HG03520 (cell line): ENCODE measurements around the gene BNIP3.
"Not testable (repeated sequence)": the region's sequence is repeated elsewhere in the genome, so short reads cannot be mapped to it uniquely, and the experiment has no call there.

Experiments
- ATAC-seq: cut with Tn5 transposase; IDR thresholded peaks from one replicate; pipeline ENCODE4 v1.9.1; 2021; ENCODE audit warnings: mild to moderate bottlenecking, moderate library complexity; ENCODE audit not compliant: unreplicated experiment

Gene BNIP3

DNA sequence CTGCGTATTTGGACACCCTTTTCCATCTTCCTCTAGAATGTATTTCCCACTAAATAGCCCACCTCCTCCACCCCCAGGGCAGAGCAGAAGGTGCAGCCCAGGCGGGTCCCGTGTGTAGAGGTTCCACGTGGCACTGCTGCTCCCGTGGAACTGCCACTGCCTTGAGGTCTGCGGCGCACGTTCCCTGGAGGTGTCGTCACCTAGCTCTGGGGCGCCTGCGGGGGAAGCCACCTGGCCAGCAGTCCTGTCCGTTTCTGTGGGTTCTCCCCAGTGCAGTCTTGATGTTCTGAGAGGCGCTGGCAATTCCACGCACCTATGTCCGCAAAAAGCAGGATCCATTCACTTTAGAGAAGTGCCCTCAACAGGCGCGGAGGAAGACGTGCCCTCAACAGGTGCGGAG lies 21.9 kb downstream of the BNIP3 start:
- no peak for ATAC-seq

GRCh38 chr10:131955591-131956340 lies 26.0 kb downstream of the BNIP3 start:
- no peak for ATAC-seq

GRCh38 chr10:131954356-131954965 lies 27.3 kb downstream of the BNIP3 start:
- ATAC-seq = no peak

- ATAC-seq = not testable (repeated sequence)
Observed at GRCh38 chr10:131949908-131950307, 31.8 kb downstream of the BNIP3 start.

GRCh38 chr10:131949041-131949862 lies 32.5 kb downstream of the BNIP3 start:
- no peak for ATAC-seq

GRCh38 chr10:131948501-131948900 lies 33.2 kb downstream of the BNIP3 start:
- ATAC-seq = no peak

- no peak for ATAC-seq
Observed at GRCh38 chr10:131947631-131948347, 33.9 kb downstream of the BNIP3 start.

GRCh38 chr10:131946880-131947279 lies 34.8 kb downstream of the BNIP3 start:
- no peak for ATAC-seq

- ATAC-seq = no peak
Observed at GRCh38 chr10:131946321-131946751, 35.4 kb downstream of the BNIP3 start.

DNA sequence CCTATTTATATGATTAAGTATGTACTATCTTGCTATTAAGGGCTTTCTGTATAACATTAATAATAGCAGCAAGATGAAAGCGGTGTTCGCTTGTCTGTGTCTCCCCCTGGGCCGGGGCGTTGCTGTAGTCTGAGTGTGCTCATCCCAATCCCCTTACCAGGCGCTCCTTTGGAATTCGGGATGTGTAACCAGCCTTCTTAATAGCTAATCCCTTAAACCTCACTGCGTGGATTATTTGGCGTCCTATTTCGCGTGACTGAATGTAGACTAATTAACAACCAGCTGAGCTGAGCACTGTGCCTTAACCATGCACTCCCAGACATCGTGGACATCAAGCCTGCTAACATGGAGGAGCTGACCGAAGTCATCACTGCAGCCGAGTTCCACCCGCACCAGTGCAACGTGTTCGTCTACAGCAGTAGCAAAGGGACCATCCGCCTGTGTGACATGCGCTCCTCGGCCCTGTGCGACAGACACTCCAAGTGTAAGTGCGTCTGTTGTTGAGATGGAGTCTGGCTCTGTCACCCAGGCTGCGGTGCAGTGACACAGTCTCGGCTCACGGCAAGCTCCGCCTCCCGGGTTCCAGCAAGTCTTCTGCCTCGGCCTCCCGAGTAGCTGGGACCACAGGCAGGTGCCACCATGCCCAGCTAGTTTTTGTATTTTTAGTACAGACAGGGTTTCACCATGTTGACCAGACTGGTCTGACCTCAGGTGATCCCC lies 36.6 kb downstream of the BNIP3 start:
- no peak for ATAC-seq

DNA sequence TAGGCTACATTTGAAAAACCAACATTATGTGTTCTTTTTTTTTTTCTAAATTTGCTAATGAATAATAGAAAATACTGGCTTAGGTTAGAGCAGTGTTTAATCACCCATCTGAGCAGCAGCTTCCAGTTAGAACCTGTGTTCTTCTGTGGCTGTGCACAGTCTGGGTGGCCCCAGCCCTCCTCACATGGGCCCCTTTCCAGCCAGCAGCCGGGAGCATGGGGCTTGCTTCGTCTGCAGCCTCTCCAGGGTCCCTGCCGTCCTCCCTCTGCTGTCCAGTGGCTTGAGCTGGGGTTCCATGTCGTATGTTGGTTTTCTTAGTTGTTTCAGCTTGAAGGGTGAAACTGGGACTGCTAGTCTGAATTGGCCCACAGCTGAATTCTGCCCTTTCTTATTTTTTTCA lies 37.3 kb downstream of the BNIP3 start:
- ATAC-seq = no peak

- no peak for ATAC-seq
Observed at GRCh38 chr10:131943021-131943814, 38.5 kb downstream of the BNIP3 start.

GRCh38 chr10:131942455-131942854 lies 39.3 kb downstream of the BNIP3 start:
- no peak for ATAC-seq

DNA sequence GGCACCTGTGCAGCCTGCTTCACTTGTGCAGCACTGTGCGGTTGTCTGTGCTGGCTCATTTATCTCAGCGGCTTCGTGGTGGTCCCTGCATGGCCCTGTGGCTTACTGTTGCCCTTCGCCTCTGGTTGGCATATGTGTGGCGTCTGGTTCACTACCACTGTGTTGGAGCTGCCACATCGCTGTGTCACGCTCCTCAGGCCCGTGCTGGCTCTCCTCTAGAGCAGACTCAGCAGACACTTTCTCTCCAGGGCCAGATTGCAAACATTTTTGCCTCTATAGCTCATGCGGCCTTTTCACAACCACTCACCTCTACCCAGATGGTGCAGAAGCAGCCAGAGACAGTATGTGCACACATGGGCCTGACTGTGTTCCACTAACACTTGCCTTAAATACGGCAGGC lies 43.0 kb downstream of the BNIP3 start:
- no peak for ATAC-seq

DNA sequence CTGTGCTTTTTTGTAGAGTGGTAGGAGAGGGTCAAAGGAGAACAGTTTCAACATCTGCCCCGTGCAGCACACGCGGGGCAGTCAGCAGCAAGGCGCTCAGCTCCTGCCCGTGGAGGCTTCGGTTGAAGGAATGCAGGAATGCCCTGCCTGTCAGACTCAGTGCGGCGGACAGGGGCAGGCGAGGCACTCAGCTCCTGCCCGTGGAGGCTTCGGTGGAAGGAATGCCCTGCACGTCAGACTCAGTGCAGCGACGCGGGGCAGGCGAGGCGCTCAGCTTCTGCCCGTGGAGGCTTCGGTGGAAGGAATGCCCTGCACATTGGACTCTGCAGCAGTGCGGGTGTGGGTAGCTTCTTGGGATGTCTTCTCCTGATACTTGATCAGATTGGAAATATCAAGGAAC lies 43.9 kb downstream of the BNIP3 start:
- ATAC-seq = no peak

- no peak for ATAC-seq
Observed at GRCh38 chr10:131936736-131937135, 45.0 kb downstream of the BNIP3 start.

- no peak for ATAC-seq
Observed at GRCh38 chr10:131936294-131936693, 45.4 kb downstream of the BNIP3 start.

GRCh38 chr10:131935260-131935659 lies 46.5 kb downstream of the BNIP3 start:
- no peak for ATAC-seq

DNA sequence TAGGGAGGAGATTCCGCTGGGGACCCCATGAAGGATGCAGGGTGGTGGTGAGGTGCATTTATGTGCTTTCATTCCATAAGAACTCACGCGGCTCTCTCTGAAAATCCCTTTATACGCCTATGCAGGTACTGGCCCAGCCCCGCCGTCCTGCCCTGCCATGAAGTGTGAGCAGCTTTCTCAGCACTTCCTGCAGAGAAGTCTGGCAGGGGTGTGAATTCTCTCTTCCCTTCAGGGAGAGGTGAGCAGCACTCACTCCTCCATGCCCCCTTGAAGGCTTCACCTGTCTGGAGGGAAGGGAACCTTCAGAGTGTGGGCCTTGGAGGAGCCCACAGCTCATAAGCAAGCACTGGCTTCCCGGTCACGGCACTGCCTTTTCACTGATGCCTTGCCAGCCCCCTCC lies 47.0 kb downstream of the BNIP3 start:
- no peak for ATAC-seq

DNA sequence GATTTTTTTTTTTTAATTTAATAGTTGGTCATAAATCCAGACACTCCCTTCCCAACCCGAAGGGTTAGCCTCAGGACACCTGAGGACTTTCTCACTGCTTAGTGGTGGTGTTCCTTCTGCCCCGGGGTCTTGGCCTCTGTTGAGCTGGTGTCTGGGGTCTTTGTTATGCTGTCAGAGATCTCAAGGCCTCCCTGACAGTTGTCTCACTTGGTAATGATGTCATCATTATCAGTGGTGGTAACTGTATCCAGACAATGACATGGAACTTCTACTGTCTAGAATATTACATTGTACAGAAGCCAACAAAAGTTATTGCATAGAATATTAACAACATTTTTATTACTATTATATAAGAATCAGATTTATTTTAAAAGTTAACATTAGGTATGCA lies 48.0 kb downstream of the BNIP3 start:
- no peak for ATAC-seq
